NCI-H187 treated with DMSO at 0.1 percent for 48 hours (cell line): ENCODE data around the gene SHTN1.

Source experiments
- DNase-seq: peaks from one replicate; lab custom pipeline; 2025; lab: John Stamatoyannopoulos, UW

SHTN1 gene, protein sequence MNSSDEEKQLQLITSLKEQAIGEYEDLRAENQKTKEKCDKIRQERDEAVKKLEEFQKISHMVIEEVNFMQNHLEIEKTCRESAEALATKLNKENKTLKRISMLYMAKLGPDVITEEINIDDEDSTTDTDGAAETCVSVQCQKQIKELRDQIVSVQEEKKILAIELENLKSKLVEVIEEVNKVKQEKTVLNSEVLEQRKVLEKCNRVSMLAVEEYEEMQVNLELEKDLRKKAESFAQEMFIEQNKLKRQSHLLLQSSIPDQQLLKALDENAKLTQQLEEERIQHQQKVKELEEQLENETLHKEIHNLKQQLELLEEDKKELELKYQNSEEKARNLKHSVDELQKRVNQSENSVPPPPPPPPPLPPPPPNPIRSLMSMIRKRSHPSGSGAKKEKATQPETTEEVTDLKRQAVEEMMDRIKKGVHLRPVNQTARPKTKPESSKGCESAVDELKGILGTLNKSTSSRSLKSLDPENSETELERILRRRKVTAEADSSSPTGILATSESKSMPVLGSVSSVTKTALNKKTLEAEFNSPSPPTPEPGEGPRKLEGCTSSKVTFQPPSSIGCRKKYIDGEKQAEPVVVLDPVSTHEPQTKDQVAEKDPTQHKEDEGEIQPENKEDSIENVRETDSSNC

GRCh38 chr10:117005026-117005526, at the start of gene SHTN1:
SHTN1 (minus strand) TSS chr10:117005187; CDS start chr10:117005079, 108 bp downstream.
- peak; percentile 23 for DNase-seq

DNA sequence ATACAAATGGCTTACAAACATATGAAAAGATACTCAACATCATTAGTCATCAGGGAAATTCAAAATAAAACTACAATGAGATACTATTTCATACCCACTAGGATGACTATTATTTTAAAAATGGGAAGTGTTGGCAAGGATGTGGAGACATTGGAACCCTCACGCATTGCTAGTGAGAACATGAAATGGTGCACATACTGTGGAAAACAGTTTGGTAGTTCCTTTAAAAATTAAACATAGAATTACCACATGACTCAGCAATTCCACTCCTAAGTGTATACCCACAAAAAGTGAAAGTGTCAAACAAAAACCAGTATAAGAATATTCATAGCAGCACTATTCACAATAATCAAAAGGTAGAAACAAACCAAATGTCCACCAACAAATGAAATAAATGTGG, 48.5 kb upstream of the SHTN1 start:
- DNase-seq, result no peak

DNA sequence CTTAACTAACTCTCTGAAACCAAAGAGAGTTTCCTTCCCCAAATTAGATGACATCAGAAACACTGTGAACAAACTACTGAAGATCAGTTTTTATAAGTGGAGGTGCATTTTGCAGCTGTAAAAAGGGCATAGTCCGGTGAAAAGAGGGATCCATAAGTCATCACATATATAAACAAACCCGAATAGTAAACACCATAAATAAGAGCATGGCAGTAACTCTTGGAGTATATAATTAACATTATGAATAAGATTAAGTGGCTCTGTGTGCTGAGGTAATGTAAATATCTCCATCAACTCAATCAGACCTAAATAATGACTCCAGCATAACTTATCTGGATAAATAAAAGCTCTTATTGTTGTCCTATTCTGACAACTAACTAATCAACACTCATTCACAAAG, 43.0 kb upstream of the SHTN1 start:
- no peak for DNase-seq

DNA sequence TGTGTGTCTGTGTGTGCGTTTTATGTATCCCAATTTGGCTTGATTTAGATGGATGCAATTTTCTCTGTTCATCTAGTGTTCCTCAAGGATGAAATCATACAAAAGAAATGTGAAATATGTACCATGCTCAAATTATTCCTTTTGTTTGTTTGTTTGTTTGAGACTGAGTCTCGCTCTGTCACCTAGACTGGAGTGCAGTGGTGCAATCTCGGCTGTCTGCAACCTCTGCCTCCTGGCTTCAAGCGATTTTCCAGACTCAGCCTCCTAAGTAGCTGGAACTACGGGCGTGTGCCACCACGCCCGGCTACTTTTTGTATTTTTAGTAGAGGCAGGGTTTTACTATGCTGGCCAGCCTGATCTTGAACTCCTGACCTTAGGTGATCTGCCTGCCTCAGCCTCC, 11.3 kb upstream of the SHTN1 start:
- no peak for DNase-seq

- no peak for DNase-seq
Measured at GRCh38 chr10:117014835-117015234, 9.8 kb upstream of the SHTN1 start.

GRCh38 chr10:117007080-117007479, 2.1 kb upstream of the SHTN1 start:
- no peak for DNase-seq

DNA sequence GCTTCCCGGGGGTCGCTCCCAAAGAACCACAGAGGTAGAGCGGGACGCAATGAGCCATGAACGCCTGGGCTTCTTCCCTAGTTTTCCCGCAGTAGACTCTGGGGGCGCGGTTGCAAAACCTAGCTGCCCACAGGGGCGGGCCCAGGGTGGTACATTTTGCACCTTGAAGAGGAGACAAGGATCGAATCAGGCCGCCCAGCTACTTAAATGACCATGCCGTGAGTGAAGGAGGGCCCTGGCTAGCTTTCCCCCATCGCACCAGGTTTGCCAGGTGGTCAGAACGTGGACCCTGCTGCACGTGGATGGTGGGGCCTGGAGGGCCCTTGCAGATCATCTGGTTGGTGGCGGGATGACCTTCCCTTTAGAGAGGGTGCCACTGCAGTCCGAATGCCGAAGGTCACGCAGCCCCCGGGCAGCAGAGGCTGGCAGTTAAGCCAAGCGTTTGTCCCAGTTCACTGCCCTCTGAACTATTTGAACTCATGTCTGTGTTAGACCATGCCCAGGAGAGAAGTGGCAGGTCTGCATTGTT, 604 bp upstream of the SHTN1 start:
- DNase-seq, result no peak

DNA sequence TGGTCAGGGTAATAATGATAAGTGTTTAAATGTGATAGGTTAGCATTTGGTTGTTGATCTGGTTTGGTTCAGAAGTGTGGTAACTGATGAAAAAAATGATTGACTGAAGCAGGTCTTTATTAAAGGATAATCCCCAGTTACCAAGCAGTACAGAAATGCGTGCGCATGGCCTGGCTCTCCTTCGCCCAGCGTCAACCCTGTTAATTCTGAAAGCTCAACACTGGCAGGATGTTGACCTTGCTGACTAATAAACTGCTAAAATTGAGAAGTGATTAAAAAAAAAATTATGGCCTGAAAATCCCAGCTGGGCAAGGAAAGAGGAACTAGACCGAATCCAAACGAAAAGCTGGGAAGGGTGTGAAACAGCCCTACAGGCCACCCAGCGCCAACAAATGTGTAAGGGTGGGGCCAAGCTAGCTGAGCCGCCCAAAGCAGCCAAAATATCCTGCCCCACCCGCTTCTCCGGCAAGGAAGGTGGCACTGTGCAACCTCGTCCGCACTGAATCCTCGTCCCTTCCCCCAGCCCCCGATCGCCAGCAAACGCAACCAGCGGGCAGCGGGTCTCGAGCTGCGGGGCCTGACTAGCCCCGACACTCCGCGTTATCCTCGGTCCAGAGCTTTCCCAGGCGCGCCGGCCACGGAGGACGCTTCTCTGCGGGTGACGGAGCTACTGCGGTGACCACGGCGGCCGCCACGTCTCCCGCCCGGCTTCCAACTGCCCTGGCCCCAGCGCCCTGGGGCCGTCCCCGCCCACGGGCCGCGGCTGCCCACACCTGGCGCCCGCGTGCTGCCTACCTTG, 561 bp downstream of the SHTN1 start:
- no peak for DNase-seq

GRCh38 chr10:117003336-117003735, 1.7 kb downstream of the SHTN1 start:
- no peak for DNase-seq

GRCh38 chr10:117002206-117002605, 2.8 kb downstream of the SHTN1 start:
- DNase-seq, result no peak

DNA sequence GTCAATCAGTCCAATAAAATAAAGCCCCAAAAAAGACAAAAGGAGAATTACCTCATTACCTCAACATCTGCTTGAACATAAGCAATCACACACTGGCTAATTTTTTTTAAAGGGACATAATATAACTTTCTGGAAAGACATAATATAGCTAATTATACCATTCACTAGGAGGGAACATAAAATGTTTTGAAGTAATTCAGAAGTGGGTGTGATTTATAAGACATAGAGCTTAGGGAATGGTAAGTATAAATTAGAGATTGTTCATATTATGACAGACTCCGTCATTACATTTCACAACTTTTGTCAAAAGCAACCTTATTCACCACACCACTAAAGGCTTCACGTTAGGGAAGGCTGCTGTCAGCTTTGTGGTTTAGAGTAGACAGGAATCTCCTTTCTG, 3.8 kb downstream of the SHTN1 start:
- no peak for DNase-seq

DNA sequence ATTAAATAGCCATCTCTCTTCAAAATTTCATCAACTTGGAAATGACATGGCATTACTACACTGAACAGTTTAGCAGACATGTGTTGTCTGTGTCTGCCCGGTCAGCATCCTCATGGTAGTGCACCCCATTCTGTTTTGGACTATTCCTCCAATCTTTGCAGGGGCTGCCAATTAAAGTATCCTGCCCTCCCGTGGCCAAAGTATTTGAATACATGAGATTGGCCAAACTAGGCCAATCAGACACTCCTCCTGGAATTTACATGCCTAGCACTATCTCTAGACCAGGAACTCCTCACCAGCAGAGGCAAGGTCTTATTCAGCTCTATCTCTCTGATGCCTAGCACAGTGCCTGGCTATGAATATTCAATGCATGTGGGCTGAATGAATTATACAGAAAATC, 4.4 kb downstream of the SHTN1 start:
- DNase-seq, result no peak

DNA sequence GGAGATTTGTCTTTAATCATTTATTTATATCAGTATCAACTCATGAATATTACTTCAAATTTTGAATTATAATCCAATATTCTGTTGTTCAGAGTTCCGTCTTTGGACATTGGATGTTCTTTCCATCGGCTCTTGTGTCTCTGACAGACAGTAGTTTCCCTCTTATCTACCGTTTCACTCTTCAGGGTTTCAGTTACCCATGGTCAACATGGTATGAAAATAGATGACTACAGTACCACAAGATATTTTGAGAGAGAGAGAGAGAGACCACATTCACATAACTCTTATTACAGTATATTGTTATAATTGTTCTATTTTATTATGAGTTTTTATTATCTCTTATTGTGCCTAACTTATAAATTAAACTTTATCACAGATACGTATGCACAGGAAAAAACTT, 6.8 kb downstream of the SHTN1 start:
- no peak for DNase-seq

- no peak for DNase-seq
Measured at GRCh38 chr10:116997015-116997414, 8.0 kb downstream of the SHTN1 start.

GRCh38 chr10:116995648-116996047, 9.3 kb downstream of the SHTN1 start:
- DNase-seq, result no peak

- no peak for DNase-seq
Measured at GRCh38 chr10:116994113-116994890, 10.7 kb downstream of the SHTN1 start.

DNA sequence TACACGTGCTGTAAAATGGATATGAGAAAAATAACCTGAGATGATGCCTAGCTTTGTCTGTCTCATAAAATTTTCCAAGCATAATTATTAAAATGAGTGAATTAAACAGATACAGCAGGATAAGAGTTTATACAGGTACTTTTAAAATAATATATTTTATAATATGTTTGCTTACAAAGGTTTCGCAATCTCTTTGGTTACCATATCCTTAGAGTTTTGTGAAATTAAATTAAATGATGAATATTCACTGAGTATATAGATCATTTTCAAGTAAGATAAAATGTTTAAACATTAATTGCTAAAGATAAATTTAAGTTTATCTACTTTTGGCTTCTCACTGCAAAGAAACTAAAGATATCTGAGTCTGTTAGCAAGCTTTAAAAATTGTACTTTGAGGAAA, 11.4 kb downstream of the SHTN1 start:
- no peak for DNase-seq

- DNase-seq, result no peak
Measured at GRCh38 chr10:116992183-116992582, 12.8 kb downstream of the SHTN1 start.

GRCh38 chr10:116990276-116990800, 14.6 kb downstream of the SHTN1 start:
- no peak for DNase-seq

GRCh38 chr10:116989439-116989838, 15.5 kb downstream of the SHTN1 start:
- DNase-seq, result no peak

GRCh38 chr10:116988311-116988710, 16.7 kb downstream of the SHTN1 start:
- no peak for DNase-seq
